HL-60 (cell line): ENCODE results near the gene EIF4EBP2.

Source experiments
- DNase-seq, 2 experiments: peaks; one replicate each; pipeline ENCODE4 v3.0.0-alpha.2; 2010 to 2020; ENCODE audit warnings: low read depth in 1 of 2, low spot score in 1 of 2
- H3K27ac ChIP-seq: fragments of 250-450 bp; sonication (Bioruptor Pico); replicated peaks from 2 replicates; pipeline ENCODE4 v1.5.1; 2020; ENCODE audit warnings: mild to moderate bottlenecking, moderate library complexity
- H3K27me3 ChIP-seq: fragments of 250-450 bp; sonication (Bioruptor Pico); 2 replicates; pipeline ENCODE4 v1.5.1; 2021; ENCODE audit warnings: mild to moderate bottlenecking, moderate library complexity; ENCODE audit not compliant: insufficient read depth, poor library complexity, severe bottlenecking
- H3K4me3 ChIP-seq: replicated peaks from 2 replicates; pipeline ENCODE4 v1.5.1; 2011; ENCODE audit warnings: mild to moderate bottlenecking, control low read depth, low read length; ENCODE audit not compliant: insufficient read depth
- GABPA ChIP-seq: IDR thresholded peaks from 2 replicates; pipeline ENCODE4 v1.6.1; 2012; ENCODE audit warnings: low read depth
- POLR2AphosphoS5 ChIP-seq: IDR thresholded peaks from 2 replicates; pipeline ENCODE4 v1.6.1; 2012; ENCODE audit warnings: low read depth
- SPI1 ChIP-seq: IDR thresholded peaks from 2 replicates; pipeline ENCODE4 v1.6.1; 2012; ENCODE audit warnings: low read depth, mild to moderate bottlenecking, borderline replicate concordance
- TF ChIP-seq, protein P1 (sequence below): IDR thresholded peaks from one replicate; pipeline ENCODE4 v1.5.1; 2011; ENCODE audit warnings: low read length, control low read depth, inconsistent platforms; ENCODE audit not compliant: insufficient read depth
- TF ChIP-seq, protein P2 (sequence below): IDR thresholded peaks from 2 replicates; pipeline ENCODE4 v1.6.1; 2012; ENCODE audit warnings: low read depth; ENCODE audit not compliant: insufficient replicate concordance

Gene EIF4EBP2

DNA sequence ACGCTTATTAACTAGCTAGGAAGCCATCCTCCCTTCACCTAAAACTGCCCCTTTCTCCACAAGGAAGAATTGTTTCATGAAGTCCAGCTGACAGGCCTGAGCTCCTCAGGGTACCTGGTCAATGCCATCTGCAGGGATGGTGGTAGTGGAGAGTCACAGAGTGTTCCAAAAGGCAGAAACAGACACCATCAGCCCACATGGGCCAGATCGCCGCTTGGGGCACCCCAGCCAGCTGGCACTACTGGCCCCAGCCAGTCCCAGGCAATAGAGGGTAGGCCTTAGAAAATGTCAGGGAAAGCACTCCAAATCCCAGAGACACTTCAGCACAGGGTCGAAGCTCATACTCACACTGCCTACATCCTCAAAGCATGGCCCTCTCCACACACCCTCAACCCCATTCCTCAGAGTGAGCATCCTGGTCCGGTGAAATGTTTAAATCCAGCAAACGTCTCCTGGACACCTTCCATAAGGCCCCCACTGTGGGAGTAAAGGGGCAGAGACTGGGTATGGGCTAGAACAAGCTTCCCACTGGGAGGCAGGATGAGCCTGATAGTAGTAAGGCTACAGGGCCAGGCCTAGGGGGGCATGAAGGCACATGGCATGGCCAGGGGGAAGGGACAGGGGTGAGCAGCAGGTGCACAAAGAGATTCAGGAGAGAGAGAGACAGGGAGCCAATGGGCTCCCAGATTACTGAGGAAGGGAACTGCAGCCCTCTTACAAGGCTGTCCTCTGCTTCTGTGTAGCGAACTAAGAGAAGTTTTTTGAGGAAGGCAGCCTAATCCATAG, 23.4 kb upstream of the EIF4EBP2 start:
- TF ChIP-seq GABPA (no peak), POLR2AphosphoS5 (no peak), SPI1 (no peak)
- TF ChIP-seq, protein P1, sequence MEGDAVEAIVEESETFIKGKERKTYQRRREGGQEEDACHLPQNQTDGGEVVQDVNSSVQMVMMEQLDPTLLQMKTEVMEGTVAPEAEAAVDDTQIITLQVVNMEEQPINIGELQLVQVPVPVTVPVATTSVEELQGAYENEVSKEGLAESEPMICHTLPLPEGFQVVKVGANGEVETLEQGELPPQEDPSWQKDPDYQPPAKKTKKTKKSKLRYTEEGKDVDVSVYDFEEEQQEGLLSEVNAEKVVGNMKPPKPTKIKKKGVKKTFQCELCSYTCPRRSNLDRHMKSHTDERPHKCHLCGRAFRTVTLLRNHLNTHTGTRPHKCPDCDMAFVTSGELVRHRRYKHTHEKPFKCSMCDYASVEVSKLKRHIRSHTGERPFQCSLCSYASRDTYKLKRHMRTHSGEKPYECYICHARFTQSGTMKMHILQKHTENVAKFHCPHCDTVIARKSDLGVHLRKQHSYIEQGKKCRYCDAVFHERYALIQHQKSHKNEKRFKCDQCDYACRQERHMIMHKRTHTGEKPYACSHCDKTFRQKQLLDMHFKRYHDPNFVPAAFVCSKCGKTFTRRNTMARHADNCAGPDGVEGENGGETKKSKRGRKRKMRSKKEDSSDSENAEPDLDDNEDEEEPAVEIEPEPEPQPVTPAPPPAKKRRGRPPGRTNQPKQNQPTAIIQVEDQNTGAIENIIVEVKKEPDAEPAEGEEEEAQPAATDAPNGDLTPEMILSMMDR, result no peak
- TF ChIP-seq, protein P2, sequence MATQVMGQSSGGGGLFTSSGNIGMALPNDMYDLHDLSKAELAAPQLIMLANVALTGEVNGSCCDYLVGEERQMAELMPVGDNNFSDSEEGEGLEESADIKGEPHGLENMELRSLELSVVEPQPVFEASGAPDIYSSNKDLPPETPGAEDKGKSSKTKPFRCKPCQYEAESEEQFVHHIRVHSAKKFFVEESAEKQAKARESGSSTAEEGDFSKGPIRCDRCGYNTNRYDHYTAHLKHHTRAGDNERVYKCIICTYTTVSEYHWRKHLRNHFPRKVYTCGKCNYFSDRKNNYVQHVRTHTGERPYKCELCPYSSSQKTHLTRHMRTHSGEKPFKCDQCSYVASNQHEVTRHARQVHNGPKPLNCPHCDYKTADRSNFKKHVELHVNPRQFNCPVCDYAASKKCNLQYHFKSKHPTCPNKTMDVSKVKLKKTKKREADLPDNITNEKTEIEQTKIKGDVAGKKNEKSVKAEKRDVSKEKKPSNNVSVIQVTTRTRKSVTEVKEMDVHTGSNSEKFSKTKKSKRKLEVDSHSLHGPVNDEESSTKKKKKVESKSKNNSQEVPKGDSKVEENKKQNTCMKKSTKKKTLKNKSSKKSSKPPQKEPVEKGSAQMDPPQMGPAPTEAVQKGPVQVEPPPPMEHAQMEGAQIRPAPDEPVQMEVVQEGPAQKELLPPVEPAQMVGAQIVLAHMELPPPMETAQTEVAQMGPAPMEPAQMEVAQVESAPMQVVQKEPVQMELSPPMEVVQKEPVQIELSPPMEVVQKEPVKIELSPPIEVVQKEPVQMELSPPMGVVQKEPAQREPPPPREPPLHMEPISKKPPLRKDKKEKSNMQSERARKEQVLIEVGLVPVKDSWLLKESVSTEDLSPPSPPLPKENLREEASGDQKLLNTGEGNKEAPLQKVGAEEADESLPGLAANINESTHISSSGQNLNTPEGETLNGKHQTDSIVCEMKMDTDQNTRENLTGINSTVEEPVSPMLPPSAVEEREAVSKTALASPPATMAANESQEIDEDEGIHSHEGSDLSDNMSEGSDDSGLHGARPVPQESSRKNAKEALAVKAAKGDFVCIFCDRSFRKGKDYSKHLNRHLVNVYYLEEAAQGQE, result no peak
- DNase-seq, result no peak
- Histone ChIP-seq H3K27ac (no peak overlapping the region), H3K27me3 (no peaks in the 10 kb centered on the region), H3K4me3 (no peak overlapping the region)

DNA sequence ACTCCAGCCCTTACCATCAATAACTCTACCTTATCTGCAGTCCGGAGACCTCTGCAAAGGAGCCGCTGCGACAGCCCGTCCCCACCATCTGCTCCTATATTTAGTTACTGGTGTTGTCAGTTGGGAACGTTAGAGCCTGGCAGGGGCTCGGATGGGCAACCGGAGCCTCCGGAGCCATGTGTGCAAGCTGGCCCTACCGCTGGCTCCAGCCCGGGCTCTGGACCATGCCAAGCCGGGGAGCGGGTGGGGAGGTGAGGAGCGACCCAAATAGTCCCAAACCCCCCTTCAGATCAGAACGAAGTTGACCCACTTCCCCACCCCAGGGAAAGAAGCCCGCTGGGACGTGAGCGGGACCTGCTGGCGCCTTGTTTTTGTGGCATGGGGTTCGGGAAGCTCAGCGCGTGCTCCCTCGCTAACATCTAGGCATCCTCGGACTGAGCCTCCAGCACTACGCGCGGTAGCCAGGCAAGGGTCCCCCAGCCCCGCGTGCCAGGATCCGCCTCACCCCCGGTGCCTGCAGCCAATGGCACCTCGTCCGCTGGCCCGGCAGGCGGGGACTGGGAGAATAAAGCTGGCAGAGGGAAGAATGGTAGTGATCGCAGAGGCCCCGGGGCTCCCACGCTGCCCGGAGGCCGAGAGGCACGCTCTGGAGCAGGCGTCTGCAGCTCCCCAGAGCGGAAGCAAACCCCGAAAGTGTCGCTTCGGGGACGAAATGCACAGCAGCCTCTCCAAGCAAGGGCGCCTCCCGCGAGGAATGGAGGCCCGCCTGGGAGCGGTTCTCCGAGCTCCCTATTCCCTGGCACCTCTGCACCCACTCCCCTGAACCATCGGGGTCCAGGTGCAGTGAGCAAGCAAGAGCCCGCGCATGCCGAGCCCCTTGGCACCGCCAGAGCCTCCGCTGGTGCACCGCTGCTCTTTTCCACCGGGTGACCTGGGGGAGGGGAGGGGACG, 22.2 kb upstream of the EIF4EBP2 start:
- TF ChIP-seq, protein P2, result no peak
- TF ChIP-seq SPI1 (no peak), GABPA (no peak), POLR2AphosphoS5 (no peak)
- TF ChIP-seq, protein P1, result no peak
- DNase-seq, result peak in 1 of 2 experiments; percentile 52
- Histone ChIP-seq H3K4me3 (peak overlapping the region; percentile 82), H3K27ac (peak overlapping the region; percentile 63), H3K27me3 (no peaks in the 10 kb centered on the region)

DNA sequence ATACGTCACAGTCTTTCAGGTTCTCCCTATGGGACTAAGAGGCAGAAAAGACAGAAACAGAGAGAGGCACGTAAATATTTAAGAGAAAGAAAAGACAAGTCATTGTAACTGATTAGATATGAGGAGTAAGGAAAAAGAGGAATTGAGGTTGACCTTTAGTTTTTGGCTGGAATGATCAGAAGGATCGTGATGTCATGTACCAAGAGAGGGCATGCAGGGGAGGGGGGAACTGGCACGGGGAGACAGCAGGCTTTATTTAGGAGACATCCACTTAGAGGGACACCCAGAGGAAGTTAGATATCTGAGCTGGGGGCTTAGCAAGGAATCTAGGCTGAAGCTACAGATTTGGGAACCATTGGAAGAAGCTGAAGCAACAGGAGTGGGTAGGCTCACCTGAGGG, 12.3 kb upstream of the EIF4EBP2 start:
- H3K27me3 ChIP-seq, result no peaks in the 10 kb centered on the region
- TF ChIP-seq, protein P1, result no peak
- no peak for TF ChIP-seq POLR2AphosphoS5
- no peak for TF ChIP-seq GABPA
- no peak for TF ChIP-seq SPI1
- TF ChIP-seq, protein P2, result no peak
- no peak overlapping the region for H3K27ac ChIP-seq
- no peak overlapping the region for H3K4me3 ChIP-seq
- DNase-seq, result no peak
